Measurements from ENCODE around the gene WIF1.

WIF1 gene

DNA sequence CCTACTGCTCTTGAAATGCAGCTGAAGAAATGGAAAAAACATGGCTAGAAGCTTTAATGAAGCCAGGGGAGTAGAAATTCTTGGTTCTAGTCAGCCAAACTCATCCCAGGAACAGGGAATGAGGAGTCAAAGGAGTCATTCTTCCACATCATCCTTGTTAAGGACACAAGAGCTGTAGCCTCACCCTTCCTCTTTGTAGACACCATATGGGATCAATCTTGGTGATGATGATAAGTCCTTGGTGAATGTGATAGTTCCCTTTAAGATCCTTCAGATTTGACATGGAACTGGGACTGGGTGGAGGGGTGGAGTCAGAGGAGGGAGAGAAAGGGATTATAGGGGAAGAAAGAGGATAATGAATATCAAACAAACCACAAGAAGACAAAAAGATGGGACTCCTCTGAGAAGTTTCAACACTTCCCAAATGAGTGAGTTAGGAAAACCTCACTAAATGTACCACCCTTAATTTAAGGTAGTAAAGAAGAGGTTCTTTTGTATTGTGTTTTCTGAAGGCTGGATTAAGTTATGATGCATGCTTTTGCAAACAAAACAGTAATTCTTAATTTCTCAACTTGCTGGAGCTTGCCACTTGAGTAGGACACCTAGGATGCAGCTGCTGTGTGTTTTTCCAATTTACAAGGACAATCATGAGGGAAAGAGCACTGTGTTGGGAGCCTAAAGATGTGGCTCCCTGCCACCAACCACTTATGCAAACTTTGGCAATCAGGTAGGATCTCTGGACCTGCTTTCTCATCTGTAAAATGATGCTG lies 104.0 kb downstream of the WIF1 start:
- DNase-seq (ENCODE audit: low spot score): no peak

DNA sequence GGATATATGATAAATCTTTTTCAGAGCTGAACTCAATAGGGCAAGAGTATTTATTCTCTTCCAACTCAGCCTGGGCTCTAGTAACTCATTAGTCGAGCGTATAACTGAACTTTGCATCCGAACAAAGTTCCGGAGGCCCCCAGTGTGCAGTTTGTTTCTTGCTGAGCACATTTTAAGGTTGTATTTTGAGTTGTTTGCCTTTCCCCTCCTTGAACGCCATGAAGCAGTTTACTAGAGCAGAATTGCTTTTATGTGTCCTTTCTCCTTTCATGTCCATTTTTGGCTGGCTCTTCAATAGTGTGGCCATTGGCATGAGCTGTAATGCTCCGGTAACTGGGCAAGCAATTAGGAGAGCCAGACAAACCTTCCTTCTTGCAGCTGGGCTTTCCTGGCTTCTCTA lies 105.3 kb downstream of the WIF1 start:
- TF ChIP-seq, protein P1, sequence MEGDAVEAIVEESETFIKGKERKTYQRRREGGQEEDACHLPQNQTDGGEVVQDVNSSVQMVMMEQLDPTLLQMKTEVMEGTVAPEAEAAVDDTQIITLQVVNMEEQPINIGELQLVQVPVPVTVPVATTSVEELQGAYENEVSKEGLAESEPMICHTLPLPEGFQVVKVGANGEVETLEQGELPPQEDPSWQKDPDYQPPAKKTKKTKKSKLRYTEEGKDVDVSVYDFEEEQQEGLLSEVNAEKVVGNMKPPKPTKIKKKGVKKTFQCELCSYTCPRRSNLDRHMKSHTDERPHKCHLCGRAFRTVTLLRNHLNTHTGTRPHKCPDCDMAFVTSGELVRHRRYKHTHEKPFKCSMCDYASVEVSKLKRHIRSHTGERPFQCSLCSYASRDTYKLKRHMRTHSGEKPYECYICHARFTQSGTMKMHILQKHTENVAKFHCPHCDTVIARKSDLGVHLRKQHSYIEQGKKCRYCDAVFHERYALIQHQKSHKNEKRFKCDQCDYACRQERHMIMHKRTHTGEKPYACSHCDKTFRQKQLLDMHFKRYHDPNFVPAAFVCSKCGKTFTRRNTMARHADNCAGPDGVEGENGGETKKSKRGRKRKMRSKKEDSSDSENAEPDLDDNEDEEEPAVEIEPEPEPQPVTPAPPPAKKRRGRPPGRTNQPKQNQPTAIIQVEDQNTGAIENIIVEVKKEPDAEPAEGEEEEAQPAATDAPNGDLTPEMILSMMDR (IDR thresholded peaks at IDR 0.05; ENCODE audit: extremely low read depth, missing control alignments): no peak
- no peak for DNase-seq (ENCODE audit: low spot score)

More for the DNA sequence above, 104.0 kb downstream of the WIF1 start:
- TF ChIP-seq, protein P1 (IDR thresholded peaks at IDR 0.05; ENCODE audit: extremely low read depth, missing control alignments): no peak

- TF ChIP-seq, protein P1 (IDR thresholded peaks at IDR 0.05; ENCODE audit: extremely low read depth, missing control alignments): no peak
Observed at GRCh38 chr12:65014504-65015271, 106.4 kb downstream of the WIF1 start.

DNA sequence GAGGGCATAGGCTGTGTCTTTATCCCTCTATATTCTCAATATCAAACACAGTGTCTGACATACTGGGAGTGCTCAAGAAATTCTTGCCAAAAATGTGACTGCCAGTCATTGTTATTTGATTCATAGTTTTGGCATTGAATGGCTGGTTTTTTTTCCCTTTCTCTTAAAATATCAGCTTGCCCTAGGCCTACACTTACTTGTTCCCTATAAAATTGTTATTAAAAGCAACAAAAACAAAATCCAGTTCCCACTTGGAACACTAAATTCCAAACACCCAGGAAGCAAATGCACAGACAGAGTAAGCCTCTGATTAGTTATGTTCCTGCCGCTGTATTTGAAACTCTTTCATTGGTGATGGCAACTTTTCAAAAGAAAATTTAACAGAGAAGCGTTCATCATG lies 110.7 kb downstream of the WIF1 start:
- DNase-seq (ENCODE audit: low spot score): no peak
- TF ChIP-seq, protein P1 (IDR thresholded peaks at IDR 0.05; ENCODE audit: extremely low read depth, missing control alignments): no peak

More at GRCh38 chr12:65014504-65015271, 106.4 kb downstream of the WIF1 start:
- no peak for DNase-seq (ENCODE audit: low spot score)

DNA sequence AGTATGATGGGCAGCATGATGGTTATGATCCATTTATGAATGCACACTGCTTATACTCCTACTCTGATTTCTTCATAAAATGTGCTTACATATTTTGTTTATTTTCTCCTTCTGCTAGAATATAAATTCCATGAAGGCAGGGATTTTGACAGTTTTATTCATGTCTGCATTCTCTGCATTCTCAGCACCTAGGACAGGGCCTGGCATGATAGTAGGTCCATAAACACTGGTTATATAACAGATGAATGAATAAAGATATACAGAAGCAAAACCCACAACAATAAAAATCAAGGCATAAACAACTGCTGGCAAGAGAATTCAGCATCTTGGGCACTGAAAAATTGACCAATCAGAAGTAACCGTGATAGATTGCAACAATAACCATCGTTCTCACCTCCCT lies 115.4 kb downstream of the WIF1 start:
- TF ChIP-seq, protein P1 (IDR thresholded peaks at IDR 0.05; ENCODE audit: extremely low read depth, missing control alignments): no peak
- no peak for DNase-seq (ENCODE audit: low spot score)

- no peak for DNase-seq (ENCODE audit: low spot score)
- TF ChIP-seq, protein P1 (IDR thresholded peaks at IDR 0.05; ENCODE audit: extremely low read depth, missing control alignments): no peak
Observed at GRCh38 chr12:65004270-65004669, 116.8 kb downstream of the WIF1 start.

All from GM20000 (cell line).